GM21367 (cell line): ENCODE data around the gene CMIP.

Experiments
- ATAC-seq: cut with Tn5 transposase; IDR thresholded peaks from one replicate; pipeline ENCODE4 v1.9.1; 2021; ENCODE audit not compliant: unreplicated experiment

CMIP gene

GRCh38 chr16:81614654-81615359 is 170.2 kb downstream of the CMIP start:
- ATAC-seq = no peak

- no peak for ATAC-seq
Measured at GRCh38 chr16:81615411-81615810, 170.8 kb downstream of the CMIP start.

GRCh38 chr16:81615833-81616232 is 171.2 kb downstream of the CMIP start:
- no peak for ATAC-seq

- ATAC-seq = peak; percentile 84
Measured at GRCh38 chr16:81616321-81617020, 171.9 kb downstream of the CMIP start.

- ATAC-seq = no peak
Measured at GRCh38 chr16:81617021-81617346, 172.4 kb downstream of the CMIP start.

- no peak for ATAC-seq
Measured at GRCh38 chr16:81618187-81618586, 173.6 kb downstream of the CMIP start.

GRCh38 chr16:81618661-81619060 is 174.1 kb downstream of the CMIP start:
- no peak for ATAC-seq

GRCh38 chr16:81620029-81620428 is 175.4 kb downstream of the CMIP start:
- no peak for ATAC-seq

- no peak for ATAC-seq
Measured at GRCh38 chr16:81620796-81621195, 176.2 kb downstream of the CMIP start.

- ATAC-seq = no peak
Measured at GRCh38 chr16:81621496-81621895, 176.9 kb downstream of the CMIP start.

GRCh38 chr16:81623365-81624102 is 178.9 kb downstream of the CMIP start:
- no peak for ATAC-seq

- ATAC-seq = no peak
Measured at GRCh38 chr16:81624403-81624759, 179.8 kb downstream of the CMIP start.

- peak; percentile 29 for ATAC-seq
Measured at GRCh38 chr16:81624760-81625543, 180.3 kb downstream of the CMIP start.

GRCh38 chr16:81625544-81626153 is 181.0 kb downstream of the CMIP start:
- peak; percentile 42 for ATAC-seq

- no peak for ATAC-seq
Measured at GRCh38 chr16:81626181-81626674, 181.6 kb downstream of the CMIP start.

- no peak for ATAC-seq
Measured at GRCh38 chr16:81627024-81627423, 182.4 kb downstream of the CMIP start.

- ATAC-seq = no peak
Measured at GRCh38 chr16:81627729-81628244, 183.2 kb downstream of the CMIP start.

- ATAC-seq = no peak
Measured at GRCh38 chr16:81629034-81629802, 184.6 kb downstream of the CMIP start.

GRCh38 chr16:81629896-81630634 is 185.5 kb downstream of the CMIP start:
- no peak for ATAC-seq
